Measurements from ENCODE around the gene TMEM9.

Gene TMEM9

DNA sequence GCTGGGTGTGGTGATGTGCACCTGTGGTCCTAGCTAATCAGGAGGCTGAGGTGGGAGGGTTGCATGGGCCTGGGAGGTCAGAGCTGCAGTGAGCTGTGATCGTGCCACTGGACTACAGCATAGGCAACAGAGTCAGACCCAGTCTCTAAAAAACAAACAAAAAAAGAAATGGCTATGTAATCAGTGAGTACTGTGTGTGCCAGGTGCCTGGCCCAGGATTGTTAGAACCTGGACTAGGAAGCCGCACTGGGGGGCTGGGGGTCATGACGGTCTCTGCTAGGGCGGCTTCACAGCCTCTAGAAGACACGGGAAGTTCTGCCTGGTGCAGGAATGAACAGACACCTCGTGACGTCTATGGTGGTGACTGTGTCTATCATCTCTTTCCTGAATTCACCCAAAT is 8.5 kb downstream of the TMEM9 start:
- POLR2A ChIA-PET: no interaction called here
- peaks cover 18 to 100% of the 10 kb centered on the region in 2 experiments for H3K36me3 ChIP-seq (ENCODE audit: control insufficient read depth in 2 of 2, insufficient read depth in 1 of 2, low read length in 2 of 2)
- H3K27ac ChIP-seq (ENCODE audit: extremely low read depth, low read depth, low read length): no peak overlapping the region
- TF ChIP-seq ZBTB8A (tag by site-specific recombination; IDR thresholded peaks at IDR 0.05) (no peak), ZBTB1 (tag by site-specific recombination; IDR thresholded peaks at IDR 0.05) (no peak), ZNF138 (tag by site-specific recombination; IDR thresholded peaks at IDR 0.05; ENCODE audit: borderline replicate concordance) (no peak), ZNF776 (tag by site-specific recombination; IDR thresholded peaks at IDR 0.05; ENCODE audit: borderline replicate concordance) (no peak), ZNF341 (tag by site-specific recombination; IDR thresholded peaks at IDR 0.05; ENCODE audit: low read depth) (no peak), ZNF626 (tag by site-specific recombination; IDR thresholded peaks at IDR 0.05) (no peak), SALL2 (tag by site-specific recombination; IDR thresholded peaks at IDR 0.05; ENCODE audit: borderline replicate concordance) (no peak), OSR2 (tag by site-specific recombination; IDR thresholded peaks at IDR 0.05) (no peak)
- TF ChIP-seq, protein P1, sequence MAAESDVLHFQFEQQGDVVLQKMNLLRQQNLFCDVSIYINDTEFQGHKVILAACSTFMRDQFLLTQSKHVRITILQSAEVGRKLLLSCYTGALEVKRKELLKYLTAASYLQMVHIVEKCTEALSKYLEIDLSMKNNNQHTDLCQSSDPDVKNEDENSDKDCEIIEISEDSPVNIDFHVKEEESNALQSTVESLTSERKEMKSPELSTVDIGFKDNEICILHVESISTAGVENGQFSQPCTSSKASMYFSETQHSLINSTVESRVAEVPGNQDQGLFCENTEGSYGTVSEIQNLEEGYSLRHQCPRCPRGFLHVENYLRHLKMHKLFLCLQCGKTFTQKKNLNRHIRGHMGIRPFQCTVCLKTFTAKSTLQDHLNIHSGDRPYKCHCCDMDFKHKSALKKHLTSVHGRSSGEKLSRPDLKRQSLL (tag by site-specific recombination; IDR thresholded peaks at IDR 0.05): no peak
- no peaks in the 10 kb centered on the region for H3K4me1 ChIP-seq (ENCODE audit: control insufficient read depth, insufficient read depth, low read length)
- H3K4me3 ChIP-seq (ENCODE audit: low read depth, low read length): no peak overlapping the region
- CTCF ChIA-PET: interaction anchor here (0.6 to 1.6 kb wide), 7 partner anchors 27 to 594 kb away, joined by 3 to 4 read pairs (median 3); no protein-coding TSS in a partner anchor
- H3K9me3 ChIP-seq (ENCODE audit: control insufficient read depth, insufficient read depth, low read depth, low read length): no peaks in the 10 kb centered on the region

DNA sequence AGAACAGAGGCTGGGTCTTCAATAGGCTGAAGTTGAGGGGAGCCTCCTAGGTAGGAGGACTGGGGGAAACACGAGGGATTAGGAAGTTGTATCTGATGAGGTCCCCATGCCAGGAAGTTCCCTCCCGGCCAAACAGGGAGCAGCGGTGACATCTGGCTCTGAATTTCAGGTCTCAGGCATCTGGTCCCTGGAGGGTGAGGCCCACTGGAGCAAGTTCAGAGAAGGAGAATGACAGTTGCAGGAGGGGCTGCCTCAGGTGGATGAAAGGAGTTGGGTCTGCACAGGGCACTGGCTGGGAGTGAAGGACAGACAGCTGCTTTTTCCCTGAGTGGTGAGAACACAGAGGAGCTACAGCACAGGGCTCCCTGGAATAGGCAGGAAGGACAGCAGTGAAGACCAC is 9.1 kb downstream of the TMEM9 start:
- Histone ChIP-seq H3K9me3 (ENCODE audit: control insufficient read depth, insufficient read depth, low read depth, low read length) (no peaks in the 10 kb centered on the region), H3K4me3 (ENCODE audit: low read depth, low read length) (no peak overlapping the region), H3K36me3 (ENCODE audit: control insufficient read depth in 2 of 2, insufficient read depth in 1 of 2, low read length in 2 of 2) (peaks cover 15 to 100% of the 10 kb centered on the region in 2 experiments), H3K27ac (ENCODE audit: extremely low read depth, low read depth, low read length) (no peak overlapping the region), H3K4me1 (ENCODE audit: control insufficient read depth, insufficient read depth, low read length) (no peaks in the 10 kb centered on the region)
- CTCF ChIA-PET: interaction anchor here (0.7 to 1.6 kb wide), 2 partner anchors 78 to 148 kb away, joined by 3 read pairs; no protein-coding TSS in a partner anchor
- TF ChIP-seq, protein P2, sequence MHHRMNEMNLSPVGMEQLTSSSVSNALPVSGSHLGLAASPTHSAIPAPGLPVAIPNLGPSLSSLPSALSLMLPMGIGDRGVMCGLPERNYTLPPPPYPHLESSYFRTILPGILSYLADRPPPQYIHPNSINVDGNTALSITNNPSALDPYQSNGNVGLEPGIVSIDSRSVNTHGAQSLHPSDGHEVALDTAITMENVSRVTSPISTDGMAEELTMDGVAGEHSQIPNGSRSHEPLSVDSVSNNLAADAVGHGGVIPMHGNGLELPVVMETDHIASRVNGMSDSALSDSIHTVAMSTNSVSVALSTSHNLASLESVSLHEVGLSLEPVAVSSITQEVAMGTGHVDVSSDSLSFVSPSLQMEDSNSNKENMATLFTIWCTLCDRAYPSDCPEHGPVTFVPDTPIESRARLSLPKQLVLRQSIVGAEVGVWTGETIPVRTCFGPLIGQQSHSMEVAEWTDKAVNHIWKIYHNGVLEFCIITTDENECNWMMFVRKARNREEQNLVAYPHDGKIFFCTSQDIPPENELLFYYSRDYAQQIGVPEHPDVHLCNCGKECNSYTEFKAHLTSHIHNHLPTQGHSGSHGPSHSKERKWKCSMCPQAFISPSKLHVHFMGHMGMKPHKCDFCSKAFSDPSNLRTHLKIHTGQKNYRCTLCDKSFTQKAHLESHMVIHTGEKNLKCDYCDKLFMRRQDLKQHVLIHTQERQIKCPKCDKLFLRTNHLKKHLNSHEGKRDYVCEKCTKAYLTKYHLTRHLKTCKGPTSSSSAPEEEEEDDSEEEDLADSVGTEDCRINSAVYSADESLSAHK (tag by site-specific recombination; IDR thresholded peaks at IDR 0.05): no peak
- TF ChIP-seq WT1 (tag by site-specific recombination; IDR thresholded peaks at IDR 0.05): no peak
- TF ChIP-seq, protein P3, sequence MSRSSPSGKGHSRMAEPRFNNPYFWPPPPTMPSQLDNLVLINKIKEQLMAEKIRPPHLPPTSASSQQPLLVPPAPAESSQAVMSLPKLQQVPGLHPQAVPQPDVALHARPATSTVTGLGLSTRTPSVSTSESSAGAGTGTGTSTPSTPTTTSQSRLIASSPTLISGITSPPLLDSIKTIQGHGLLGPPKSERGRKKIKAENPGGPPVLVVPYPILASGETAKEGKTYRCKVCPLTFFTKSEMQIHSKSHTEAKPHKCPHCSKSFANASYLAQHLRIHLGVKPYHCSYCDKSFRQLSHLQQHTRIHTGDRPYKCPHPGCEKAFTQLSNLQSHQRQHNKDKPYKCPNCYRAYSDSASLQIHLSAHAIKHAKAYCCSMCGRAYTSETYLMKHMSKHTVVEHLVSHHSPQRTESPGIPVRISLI (tag by site-specific recombination; IDR thresholded peaks at IDR 0.05): no peak
- TF ChIP-seq, protein P4, sequence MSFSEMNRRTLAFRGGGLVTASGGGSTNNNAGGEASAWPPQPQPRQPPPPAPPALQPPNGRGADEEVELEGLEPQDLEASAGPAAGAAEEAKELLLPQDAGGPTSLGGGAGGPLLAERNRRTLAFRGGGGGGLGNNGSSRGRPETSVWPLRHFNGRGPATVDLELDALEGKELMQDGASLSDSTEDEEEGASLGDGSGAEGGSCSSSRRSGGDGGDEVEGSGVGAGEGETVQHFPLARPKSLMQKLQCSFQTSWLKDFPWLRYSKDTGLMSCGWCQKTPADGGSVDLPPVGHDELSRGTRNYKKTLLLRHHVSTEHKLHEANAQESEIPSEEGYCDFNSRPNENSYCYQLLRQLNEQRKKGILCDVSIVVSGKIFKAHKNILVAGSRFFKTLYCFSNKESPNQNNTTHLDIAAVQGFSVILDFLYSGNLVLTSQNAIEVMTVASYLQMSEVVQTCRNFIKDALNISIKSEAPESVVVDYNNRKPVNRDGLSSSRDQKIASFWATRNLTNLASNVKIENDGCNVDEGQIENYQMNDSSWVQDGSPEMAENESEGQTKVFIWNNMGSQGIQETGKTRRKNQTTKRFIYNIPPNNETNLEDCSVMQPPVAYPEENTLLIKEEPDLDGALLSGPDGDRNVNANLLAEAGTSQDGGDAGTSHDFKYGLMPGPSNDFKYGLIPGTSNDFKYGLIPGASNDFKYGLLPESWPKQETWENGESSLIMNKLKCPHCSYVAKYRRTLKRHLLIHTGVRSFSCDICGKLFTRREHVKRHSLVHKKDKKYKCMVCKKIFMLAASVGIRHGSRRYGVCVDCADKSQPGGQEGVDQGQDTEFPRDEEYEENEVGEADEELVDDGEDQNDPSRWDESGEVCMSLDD (tag by site-specific recombination; IDR thresholded peaks at IDR 0.05): no peak
- TF ChIP-seq, protein P5, sequence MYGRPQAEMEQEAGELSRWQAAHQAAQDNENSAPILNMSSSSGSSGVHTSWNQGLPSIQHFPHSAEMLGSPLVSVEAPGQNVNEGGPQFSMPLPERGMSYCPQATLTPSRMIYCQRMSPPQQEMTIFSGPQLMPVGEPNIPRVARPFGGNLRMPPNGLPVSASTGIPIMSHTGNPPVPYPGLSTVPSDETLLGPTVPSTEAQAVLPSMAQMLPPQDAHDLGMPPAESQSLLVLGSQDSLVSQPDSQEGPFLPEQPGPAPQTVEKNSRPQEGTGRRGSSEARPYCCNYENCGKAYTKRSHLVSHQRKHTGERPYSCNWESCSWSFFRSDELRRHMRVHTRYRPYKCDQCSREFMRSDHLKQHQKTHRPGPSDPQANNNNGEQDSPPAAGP (tag by site-specific recombination; IDR thresholded peaks at IDR 0.05): no peak
- no peak for TF ChIP-seq HOXA7 (CRISPR knock-in tag; IDR thresholded peaks at IDR 0.05; ENCODE audit: borderline replicate concordance)
- TF ChIP-seq, protein P1 (tag by site-specific recombination; IDR thresholded peaks at IDR 0.05): no peak
- TF ChIP-seq ZNF37A (tag by site-specific recombination; IDR thresholded peaks at IDR 0.05): no peak
- no peak for TF ChIP-seq ZNF623 (tag by site-specific recombination; IDR thresholded peaks at IDR 0.05)
- no peak for TF ChIP-seq ZBTB17 (tag by site-specific recombination; IDR thresholded peaks at IDR 0.05)
- POLR2A ChIA-PET: no interaction called here

Data from HEK293 (cell line).